Stimulated activated CD8-positive, alpha-beta memory T cell treated with anti-CD3 and anti-CD28 coated beads, Interleukin-15, amount 100 ng/mL, for 4 hours (primary cell): ENCODE data around the gene AACS.
"Not testable (repeated sequence)": the region's sequence is repeated elsewhere in the genome, so short reads cannot be mapped to it uniquely, and the experiment has no call there.

Source experiments
- DNase-seq, 2 donors: peaks; one replicate each; pipeline ENCODE4 v3.0.0-alpha.2; 2020; ENCODE audit warnings: low read depth in 2 of 2

The AACS gene

DNA sequence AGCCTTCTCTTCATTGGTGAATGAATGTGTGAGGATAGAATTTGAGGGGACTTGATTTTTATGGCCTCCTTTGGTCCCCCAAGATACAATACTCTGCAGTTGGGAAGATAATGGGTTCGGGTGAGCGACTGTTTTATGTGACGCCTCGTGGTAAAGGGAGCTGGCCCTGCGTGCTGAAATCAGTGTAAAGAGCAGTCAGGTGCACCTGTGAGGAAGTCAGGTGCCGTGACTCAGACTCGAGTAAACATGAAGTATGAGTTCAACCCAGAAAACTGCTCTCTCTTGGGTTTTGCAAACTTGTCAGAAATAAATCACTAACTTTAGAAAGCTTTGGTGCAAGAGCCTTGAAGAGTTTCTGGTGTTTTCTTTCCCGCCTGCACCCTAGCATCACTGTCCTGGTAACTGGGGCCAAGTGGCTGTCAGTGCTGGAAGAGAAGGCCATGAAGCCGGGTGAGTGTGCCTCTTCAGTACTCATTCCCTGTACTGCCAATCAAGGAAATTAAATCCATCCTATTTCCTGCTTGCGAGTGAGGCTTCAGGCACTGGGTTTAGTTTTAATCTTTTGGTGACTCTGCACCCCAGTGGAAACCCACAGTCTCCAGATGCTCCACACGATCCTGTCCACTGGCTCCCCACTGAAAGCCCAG lies 59.2 kb downstream of the AACS start:
- no peak for DNase-seq

GRCh38 chr12:125125271-125125670 lies 60.0 kb downstream of the AACS start:
- DNase-seq, result no peak

GRCh38 chr12:125128439-125129178 lies 63.4 kb downstream of the AACS start:
- no peak for DNase-seq

GRCh38 chr12:125129179-125129571 lies 63.9 kb downstream of the AACS start:
- DNase-seq, result no peak

DNA sequence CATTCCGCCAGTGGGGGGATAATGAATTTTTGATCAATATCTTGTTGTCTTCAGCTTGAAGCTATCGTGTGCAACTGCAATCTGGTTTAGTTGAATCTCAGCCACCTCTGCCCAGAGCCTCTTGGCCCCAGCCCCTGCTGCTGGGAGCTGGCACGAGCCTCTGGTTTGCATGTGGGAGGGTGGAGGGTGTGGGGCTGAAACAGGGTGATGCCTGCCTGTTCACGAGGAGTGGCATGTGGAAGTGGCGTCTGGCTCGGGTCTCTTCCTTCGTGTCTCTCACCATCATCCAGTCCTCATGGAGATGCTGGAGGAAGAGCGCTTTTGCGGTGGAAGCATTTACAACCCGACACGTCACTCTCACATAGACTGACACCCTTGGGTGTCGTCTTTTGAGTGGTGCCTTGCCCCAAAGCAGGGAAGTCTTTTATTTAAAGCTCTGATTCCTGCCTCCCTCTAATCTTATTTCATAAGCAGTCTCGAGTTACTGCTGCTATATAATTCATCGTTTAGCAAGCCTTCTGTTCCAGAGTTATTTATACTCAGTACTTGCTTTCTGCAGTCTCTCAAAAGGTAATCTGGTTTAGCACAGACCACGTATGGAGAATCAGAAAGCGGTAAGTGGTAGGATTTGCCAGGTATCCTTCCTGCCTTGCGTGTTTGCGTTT lies 64.5 kb downstream of the AACS start:
- DNase-seq, result no peak

DNA sequence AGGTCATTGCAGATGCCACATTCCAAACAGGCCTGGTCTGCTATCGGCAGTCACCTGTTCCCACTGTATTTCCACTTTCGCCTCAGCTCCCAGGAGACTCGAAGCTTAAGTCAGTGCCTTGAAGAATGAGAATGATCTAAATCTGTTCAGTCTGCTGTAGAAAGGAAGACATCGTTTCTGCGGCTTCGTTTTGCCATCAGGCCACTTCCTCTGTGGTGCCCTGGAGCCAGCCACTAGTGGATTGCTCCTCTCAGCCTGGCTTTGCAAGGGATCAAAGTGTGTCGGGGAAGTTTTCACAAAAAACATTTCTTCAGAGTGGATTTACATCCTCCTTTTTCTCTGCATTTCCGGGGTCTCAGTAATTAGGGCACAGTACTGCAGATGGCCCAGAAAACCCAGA lies 66.7 kb downstream of the AACS start:
- DNase-seq, result no peak

- no peak for DNase-seq
Measured at GRCh38 chr12:125132698-125133400, 67.6 kb downstream of the AACS start.

GRCh38 chr12:125133616-125134015 lies 68.4 kb downstream of the AACS start:
- DNase-seq, result no peak

DNA sequence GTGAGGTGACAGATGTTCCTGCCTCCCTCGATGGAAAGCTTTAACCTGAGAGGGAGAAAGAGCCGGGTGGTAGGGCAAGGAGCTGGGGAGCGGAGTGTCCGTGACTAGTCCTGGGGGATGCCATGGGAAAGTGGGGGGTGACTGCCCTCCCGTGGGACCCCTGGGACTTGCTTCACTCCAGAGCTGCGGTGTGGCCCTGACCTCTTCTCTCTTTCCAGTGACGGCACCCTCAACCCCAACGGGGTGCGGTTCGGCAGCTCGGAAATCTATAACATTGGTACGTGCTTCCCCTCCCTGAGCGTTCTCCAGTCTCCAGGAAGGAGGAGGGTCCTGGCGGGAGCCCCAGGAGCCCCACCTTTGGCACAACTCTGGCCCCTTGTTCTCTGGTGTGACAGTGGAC lies 69.3 kb downstream of the AACS start:
- DNase-seq, result no peak

DNA sequence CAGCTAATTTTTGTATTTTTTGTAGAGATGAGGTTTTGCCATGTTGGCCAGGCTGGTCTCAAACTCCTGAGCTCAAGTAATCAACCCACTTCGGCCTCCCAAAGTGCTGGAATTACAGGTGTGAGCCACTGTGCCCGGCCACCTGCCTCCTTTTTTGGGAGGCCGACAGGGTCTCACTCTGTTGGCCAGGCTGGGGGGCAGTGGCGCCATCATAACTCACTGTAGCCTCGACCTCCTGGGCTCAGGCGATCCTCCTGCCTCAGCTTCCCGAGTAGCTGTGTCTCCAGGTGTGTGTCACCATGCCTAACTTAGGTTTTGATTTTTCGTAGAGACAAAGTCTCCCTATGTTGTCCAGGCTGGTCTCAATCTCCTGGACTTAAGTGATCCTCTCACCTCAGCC lies 70.7 kb downstream of the AACS start:
- DNase-seq, result no peak

DNA sequence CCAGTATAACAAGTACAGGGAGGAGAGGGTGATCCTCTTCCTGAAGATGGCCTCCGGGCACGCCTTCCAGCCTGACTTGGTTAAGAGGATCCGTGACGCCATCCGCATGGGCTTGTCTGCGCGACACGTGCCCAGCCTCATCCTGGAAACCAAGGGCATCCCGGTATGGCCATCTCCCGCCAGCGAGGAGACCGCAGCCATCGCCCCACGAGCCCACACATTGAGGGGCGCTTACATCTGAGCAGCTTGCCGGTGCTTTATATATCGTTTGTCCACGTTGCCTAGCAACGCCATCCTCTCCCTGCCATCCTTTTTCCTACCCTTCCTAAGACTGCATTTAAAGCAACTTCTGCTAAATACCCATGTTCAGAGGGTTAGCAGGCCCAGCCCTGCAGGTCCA lies 71.5 kb downstream of the AACS start:
- no peak for DNase-seq

GRCh38 chr12:125137766-125138344 lies 72.6 kb downstream of the AACS start:
- DNase-seq, result no peak

- DNase-seq, result no peak
Measured at GRCh38 chr12:125140279-125141209, 75.3 kb downstream of the AACS start.

GRCh38 chr12:125141210-125141573 lies 76.0 kb downstream of the AACS start:
- not testable (repeated sequence) for DNase-seq

- DNase-seq, result no peak
Measured at GRCh38 chr12:125142601-125143000, 77.4 kb downstream of the AACS start.

DNA sequence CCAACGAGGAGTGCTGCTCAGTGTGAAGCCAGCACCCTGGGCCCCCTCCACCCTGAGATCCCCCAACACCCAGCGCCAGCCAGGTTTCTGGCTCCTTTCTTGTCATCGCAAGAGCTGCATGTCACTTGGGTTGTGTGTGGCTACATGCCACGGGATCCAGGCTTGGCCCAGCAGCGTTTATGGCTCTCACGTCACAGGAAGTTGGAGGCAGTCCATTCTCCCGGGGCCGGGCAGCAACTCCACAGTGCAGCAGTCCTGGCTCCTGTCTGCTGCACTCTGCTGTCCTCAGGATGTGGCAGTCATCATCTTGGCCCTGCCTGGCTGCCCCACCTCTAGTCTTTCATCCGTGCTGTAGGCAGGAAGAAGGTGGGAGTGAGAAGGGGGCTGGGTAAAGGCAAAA lies 78.3 kb downstream of the AACS start:
- no peak for DNase-seq

- no peak for DNase-seq
Measured at GRCh38 chr12:125145196-125145595, 80.0 kb downstream of the AACS start.

DNA sequence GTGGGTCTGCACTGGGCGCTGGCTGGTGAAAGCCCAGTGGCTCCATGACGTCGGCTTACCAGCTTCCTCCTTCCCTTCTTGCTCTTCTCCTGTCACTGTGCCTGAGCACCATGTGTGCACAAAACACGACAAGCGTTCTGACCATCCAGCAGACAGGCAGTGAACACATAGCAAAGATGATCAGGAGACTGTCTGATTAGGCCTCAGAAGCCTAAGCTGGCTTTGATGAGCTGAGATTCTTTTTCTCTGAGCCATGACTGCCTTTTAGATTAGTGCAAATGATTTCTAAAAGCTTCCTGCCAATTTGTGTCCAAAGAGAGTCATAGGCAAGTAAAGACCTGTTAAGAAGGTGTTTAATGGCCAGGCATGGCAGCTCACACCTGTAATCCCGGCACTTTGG lies 83.1 kb downstream of the AACS start:
- DNase-seq, result no peak

DNA sequence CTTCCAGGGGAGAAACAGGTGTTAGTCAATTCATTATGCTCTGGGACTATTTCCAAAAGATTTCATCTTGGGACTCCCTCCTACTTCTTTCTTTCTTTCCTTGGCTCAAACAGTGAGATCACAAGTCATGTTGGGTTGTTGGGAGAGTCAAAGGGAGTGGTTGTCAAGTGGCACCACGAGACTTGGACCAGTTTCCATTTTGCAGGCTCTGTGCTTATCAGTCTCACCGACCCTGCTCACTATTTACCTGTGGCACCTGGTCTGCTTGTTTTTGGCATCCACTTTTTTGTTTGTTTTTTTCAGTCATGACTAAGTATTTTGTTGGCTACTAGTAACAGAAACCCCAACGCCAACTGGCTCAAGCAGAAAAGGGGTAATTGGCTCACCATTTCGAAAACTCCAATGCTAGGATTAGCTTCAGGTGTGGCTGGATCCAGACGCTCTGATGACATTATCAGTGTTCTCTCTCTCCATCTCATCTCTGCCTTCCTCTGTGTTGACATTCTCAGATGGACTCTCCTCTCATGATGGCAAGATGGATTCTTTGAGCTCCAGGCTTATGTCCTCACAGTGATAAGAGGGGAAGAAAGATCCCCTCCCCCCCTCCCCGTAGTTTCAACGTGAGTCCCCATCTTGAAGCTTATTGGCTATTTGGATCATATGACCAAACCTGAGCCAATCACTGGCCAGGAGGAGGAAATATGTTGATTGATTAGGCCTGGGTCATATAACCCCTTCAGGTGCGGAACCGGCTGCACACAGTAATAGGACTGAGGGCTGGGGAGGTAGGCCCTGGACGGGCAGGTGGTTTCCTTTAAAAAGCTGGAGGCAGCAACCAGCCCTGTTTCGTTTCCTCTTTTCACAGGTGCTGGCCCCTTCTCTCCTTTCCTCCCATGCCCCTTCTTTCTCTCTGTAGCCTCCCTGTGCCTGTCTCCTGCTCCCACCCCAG lies 84.2 kb downstream of the AACS start:
- DNase-seq, result no peak

DNA sequence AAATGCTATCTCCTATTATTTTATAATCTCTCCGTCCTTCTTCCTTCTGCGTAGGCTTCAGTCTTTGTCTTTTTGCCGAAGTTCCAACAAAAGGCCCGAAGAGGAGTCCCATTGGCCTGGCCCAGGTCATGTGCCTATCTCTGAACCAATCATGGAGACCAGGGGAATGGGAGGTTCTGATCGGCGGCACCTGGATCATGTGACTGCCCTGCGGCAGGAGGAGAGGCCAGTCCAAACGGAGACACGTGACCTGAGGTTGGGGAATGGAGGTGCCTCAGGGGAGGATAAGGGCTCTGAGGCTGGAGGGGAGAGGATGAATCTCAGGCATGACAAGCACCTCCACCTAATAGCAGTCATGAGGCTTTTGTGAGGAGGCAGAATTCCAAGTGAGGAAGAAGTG lies 86.0 kb downstream of the AACS start:
- DNase-seq, result no peak
